K562 (cell line): ENCODE measurements around the gene ANKS1B. TPM values are rescaled to one million over a fixed set of nuclear protein-coding genes. Genes with fewer than 3 reads are reported as not detected.

Experiments used
- ATAC-seq: fragments of 200-7000 bp; cut with Tn5 transposase; 3 replicates; pipeline ENCODE4 v1.9.1; 2020; ENCODE audit warnings: moderate library complexity
- BruUV-seq: library from RNA; stranded (reverse); fragments of 400-500 nt; replicated peaks from 2 replicates; lab custom pipeline; 2021; lab: Mats Ljungman, UMichigan
- CTCF ChIA-PET: fragments of 300-600 bp; formaldehyde crosslinking; extraction: SDS; loops from one replicate; lab custom pipeline; 2021; ENCODE audit warnings: low intra/inter-chr PET ratio; lab: Yijun Ruan, JAX
- POLR2A ChIA-PET: fragments of 300-600, 350-650 bp; sonication (Branson Sonifier 250); formaldehyde crosslinking; extraction: SDS; loops from one replicate; lab custom pipeline; 2021; ENCODE audit warnings: antibody characterized with exemption, inconsistent platforms; lab: Yijun Ruan, JAX
- DNase-seq, 4 experiments: peaks; one replicate each; pipeline versions ENCODE4 v3.0.0 to v3.0.0-alpha.2; 2011 to 2018; ENCODE audit warnings: low spot score in 3 of 4, mixed read lengths in 3 of 4; ENCODE audit errors: extremely low read depth in 1 of 4
- FAIRE-seq: peaks from 2 replicates; lab custom pipeline; 2011; peaks lifted over from hg19 to GRCh38; lab: Jason Lieb, UNC
- H2AFZ ChIP-seq: 2 replicates; pipeline ENCODE4 v1.6.0; 2011; ENCODE audit warnings: low read depth, low read length, control low read depth, inconsistent platforms
- H3K27ac ChIP-seq: fragments of 200-600 bp; 3 replicates; pipeline ENCODE4 v1.8.0; 2011; ENCODE audit warnings: low read depth, mild to moderate bottlenecking, control low read depth, inconsistent platforms, low read length, moderate library complexity, mixed read lengths; ENCODE audit errors: extremely low read depth
- H3K27me3 ChIP-seq, 2 experiments: fragments of 300-600 bp in 1 of 2; 2 replicates in 1 of 2; 3 replicates in 1 of 2; pipeline versions ENCODE4 v1.6.0 to v1.8.0; 2011; ENCODE audit warnings: inconsistent platforms in 2 of 2, low read length in 2 of 2, mild to moderate bottlenecking in 1 of 2, mixed read lengths in 1 of 2, moderate library complexity in 1 of 2; ENCODE audit not compliant: control insufficient read depth in 2 of 2, insufficient read depth in 2 of 2
- H3K36me3 ChIP-seq: fragments of 300-600 bp; 3 replicates; pipeline ENCODE4 v1.8.0; 2011; ENCODE audit warnings: mild to moderate bottlenecking, low read length, inconsistent platforms; ENCODE audit not compliant: control insufficient read depth, insufficient read depth
- H3K4me1 ChIP-seq, 2 experiments: fragments of 200-600 bp in 1 of 2; replicated peaks in 1 of 2; 2 replicates in 1 of 2; 3 replicates in 1 of 2; pipeline versions ENCODE4 v1.5.1 to v1.8.0; 2011; ENCODE audit warnings: inconsistent platforms in 2 of 2, low read length in 2 of 2, mild to moderate bottlenecking in 1 of 2, mixed read lengths in 1 of 2, moderate library complexity in 1 of 2; ENCODE audit not compliant: control insufficient read depth in 2 of 2, insufficient read depth in 2 of 2
- H3K4me2 ChIP-seq: 2 replicates; pipeline ENCODE4 v1.6.1; 2011; ENCODE audit warnings: low read length, control low read depth, inconsistent platforms, mixed read lengths; ENCODE audit not compliant: insufficient read depth
- H3K4me3 ChIP-seq: fragments of 200-600 bp; sonication (generic), shearing (Covaris generic); 2 replicates; pipeline ENCODE4 v1.5.1; 2016; ENCODE audit warnings: control low read depth, inconsistent platforms
- H3K79me2 ChIP-seq: fragments of 200-600 bp; 3 replicates; pipeline ENCODE4 v1.8.0; 2011; ENCODE audit warnings: low read length, inconsistent platforms; ENCODE audit not compliant: control insufficient read depth, insufficient read depth
- H3K9ac ChIP-seq, 2 experiments: 2 replicates each; pipeline versions ENCODE4 v1.6.0 to v1.6.1; 2011; ENCODE audit warnings: low read depth in 2 of 2, low read length in 2 of 2, control low read depth in 1 of 2, inconsistent platforms in 1 of 2, mild to moderate bottlenecking in 1 of 2, mixed read lengths in 1 of 2; ENCODE audit not compliant: insufficient read depth in 1 of 2
- H3K9me1 ChIP-seq: one replicate; pipeline ENCODE4 v1.6.0; 2011; ENCODE audit warnings: inconsistent platforms, mild to moderate bottlenecking, low read length, moderate library complexity; ENCODE audit not compliant: control insufficient read depth, insufficient read depth
- H3K9me3 ChIP-seq: replicated peaks from 2 replicates; pipeline ENCODE4 v1.5.1; 2011; ENCODE audit warnings: low read depth, low read length, inconsistent platforms; ENCODE audit not compliant: control insufficient read depth, insufficient read depth
- H4K20me1 ChIP-seq: replicated peaks from 2 replicates; pipeline ENCODE4 v1.6.1; 2011; ENCODE audit warnings: low read length, inconsistent platforms, mixed read lengths; ENCODE audit not compliant: control insufficient read depth, insufficient read depth
- CEBPG ChIP-seq, 3 experiments: fragments of 200-800 bp in 1 of 3; sonication (Bioruptor generic) in 1 of 3; sonication (generic) in 1 of 3; formaldehyde crosslinking in 1 of 3; IDR thresholded peaks in 2 of 3; conservative IDR thresholded peaks in 1 of 3; 2 replicates each; pipeline versions ENCODE4 v1.6.1 to v1.8.0; 2016 to 2022; ENCODE audit warnings: missing compliant biosample characterization in 2 of 3, missing genetic modification characterization in 2 of 3, mild to moderate bottlenecking in 1 of 3, missing genetic modification reagents in 1 of 3
- GATA2 ChIP-seq: sonication (generic); formaldehyde crosslinking; IDR thresholded peaks from 2 replicates; pipeline ENCODE4 v1.4.0; 2020; ENCODE audit warnings: mild to moderate bottlenecking, missing genetic modification reagents
- LEF1 ChIP-seq: fragments of 450-650 bp; IDR thresholded peaks from 2 replicates; pipeline ENCODE4 v1.6.1; 2016; ENCODE audit warnings: mild to moderate bottlenecking
- NCOR1 ChIP-seq: fragments of 450-650 bp; IDR thresholded peaks from 2 replicates; pipeline ENCODE4 v1.6.1; 2016; ENCODE audit warnings: mild to moderate bottlenecking, moderate library complexity
- NFRKB ChIP-seq: fragments of 450-650 bp; IDR thresholded peaks from 2 replicates; pipeline ENCODE4 v1.6.1; 2016; ENCODE audit warnings: low read depth
- PTTG1 ChIP-seq: fragments of 450-650 bp; IDR thresholded peaks from 2 replicates; pipeline ENCODE4 v1.6.1; 2016; ENCODE audit warnings: low read depth, mild to moderate bottlenecking, missing genetic modification characterization, missing compliant biosample characterization
- SMC3 ChIP-seq: conservative IDR thresholded peaks from 2 replicates; pipeline ENCODE4 v1.6.1; 2011; ENCODE audit warnings: low read depth, low read length, improper control_type of control experiment; ENCODE audit not compliant: insufficient read depth
- SP1 ChIP-seq: sonication (generic); formaldehyde crosslinking; IDR thresholded peaks from 2 replicates; pipeline ENCODE4 v1.8.1; 2022; ENCODE audit warnings: mild to moderate bottlenecking, missing genetic modification reagents
- STAT5A ChIP-seq: IDR thresholded peaks from 2 replicates; pipeline ENCODE4 v1.6.1; 2012; ENCODE audit warnings: low read length, inconsistent platforms, borderline replicate concordance
- TBL1XR1 ChIP-seq, 2 experiments: IDR thresholded peaks; 2 replicates each; pipeline ENCODE4 v1.6.1; 2012; ENCODE audit warnings: improper control_type of control experiment in 2 of 2, low read length in 2 of 2, mild to moderate bottlenecking in 1 of 2
- TGIF2 ChIP-seq: sonication (generic); formaldehyde crosslinking; IDR thresholded peaks from 2 replicates; pipeline ENCODE4 v1.8.1; 2022; ENCODE audit warnings: mild to moderate bottlenecking, missing genetic modification reagents, moderate library complexity
- ZNF124 ChIP-seq: sonication (generic); formaldehyde crosslinking; IDR thresholded peaks from 2 replicates; pipeline ENCODE4 v1.8.1; 2022; ENCODE audit warnings: missing genetic modification reagents
- ZNF232 ChIP-seq: sonication (generic); formaldehyde crosslinking; IDR thresholded peaks from 2 replicates; pipeline ENCODE4 v1.8.0; 2022; ENCODE audit warnings: mild to moderate bottlenecking, missing genetic modification reagents
- ZNF282 ChIP-seq: sonication (generic); formaldehyde crosslinking; IDR thresholded peaks from 2 replicates; pipeline ENCODE4 v1.8.1; 2023; ENCODE audit warnings: missing genetic modification reagents
- WGBS: fragments of 100-300 bp; shearing (Covaris generic); methylation state at CpG from one replicate; pipeline ENCODE4 v1.1.6; 2016; ENCODE audit warnings: low coverage, mixed read lengths; ENCODE audit not compliant: insufficient coverage; ENCODE audit errors: missing lambda C conversion rate; 5-methylcytosine and 5-hydroxymethylcytosine counted together
- in situ Hi-C: fragments of 300-500 bp; cut with MboI; formaldehyde crosslinking; loops from 4 replicates; pipeline ENCODE4 v1.15.0; 2018; ENCODE audit warnings: inconsistent platforms, mixed read lengths
- intact Hi-C: fragments of 100-400 bp; cut with micrococcal nuclease; formaldehyde crosslinking; loops from 2 replicates; pipeline ENCODE4 v1.14.2; 2022
- polyA plus RNA-seq, 8 experiments: library from polyadenylated mRNA; depleted of rRNA in 4 of 8; stranded (reverse) in 5 of 8; unstranded in 3 of 8; fragments of >200 nt; fragmentation: Nextera tagmentation in 2 of 8; fragmentation: Illumina TruSeq in 1 of 8; extraction: Ambion mirVana in 2 of 8; extraction: Trizol in 1 of 8; gene quantifications; 2 replicates each; pipeline versions ENCODE4 v1.2.1 to v1.2.3, GENCODE V29; 2011 to 2014; ENCODE audit warnings: inconsistent platforms in 1 of 8, missing spikeins in 1 of 8
- total RNA-seq, 7 experiments: library from RNA; depleted of rRNA in 6 of 7; stranded (reverse); fragments of >200 nt in 6 of 7; fragmentation: Illumina TruSeq in 2 of 7; extraction: Trizol in 2 of 7; gene quantifications; 2 replicates each; pipeline versions ENCODE4 v1.2.1 to v1.2.3, GENCODE V29; 2011 to 2021; ENCODE audit warnings: low replicate concordance in 1 of 7
- TF ChIP-seq, protein P1 (sequence below): fragments of 450-650 bp; formaldehyde crosslinking; IDR thresholded peaks from 2 replicates; pipeline ENCODE4 v1.4.0; 2020; ENCODE audit warnings: mild to moderate bottlenecking, moderate library complexity
- TF ChIP-seq, protein P2 (sequence below): sonication (generic); formaldehyde crosslinking; IDR thresholded peaks from 2 replicates; pipeline ENCODE4 v1.8.0; 2023; ENCODE audit warnings: missing genetic modification reagents, mild to moderate bottlenecking, borderline replicate concordance

ANKS1B gene
- total and polyA plus RNA-seq, 9 of the 15 experiments (the other 6 are each of a cell fraction or from before 2014, with no cell fraction given), result 0.04 to 0.47 (median 0.28) TPM; not detected in 4

DNA sequence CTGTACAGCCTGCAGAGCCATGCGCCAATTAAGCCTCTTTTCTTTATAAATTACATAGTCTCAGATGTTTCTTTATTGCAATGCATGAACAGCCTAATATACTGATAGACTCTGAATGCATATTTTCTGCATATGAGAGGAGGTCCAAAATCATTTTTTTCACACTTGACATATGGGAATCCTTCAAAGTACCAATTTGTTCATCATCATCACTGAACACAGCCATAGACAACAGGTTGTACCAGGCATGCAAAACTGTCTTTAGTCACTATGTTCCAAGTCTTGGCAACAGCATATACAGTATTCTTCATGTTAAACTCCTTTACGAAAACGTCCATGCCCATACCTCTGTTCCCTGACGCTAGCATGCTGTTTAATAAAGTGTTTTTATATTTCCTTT is 807.9 kb downstream of the ANKS1B start:
- intact Hi-C loops, result no loop called here
- FAIRE-seq (no peak), ATAC-seq (no peak), DNase-seq (no peak)
- ChIA-PET POLR2A (no interaction called here), CTCF (no interaction called here)
- 0% methylated on average over 4 of the region's 4 CpGs for WGBS
- H3K36me3 ChIP-seq, result no peaks in the 10 kb centered on the region
- H3K27me3 ChIP-seq, result no peaks in the 10 kb centered on the region
- H3K9me3 ChIP-seq, result no peaks in the 10 kb centered on the region
- no peak overlapping the region for H3K4me2 ChIP-seq
- H3K9me1 ChIP-seq, result no peaks in the 10 kb centered on the region
- no peaks in the 10 kb centered on the region for H3K79me2 ChIP-seq
- no peak overlapping the region for H2AFZ ChIP-seq
- no peak overlapping the region for H3K4me3 ChIP-seq
- in situ Hi-C loops, result no loop called here
- no peaks in the 10 kb centered on the region for H3K4me1 ChIP-seq
- H3K9ac ChIP-seq, result no peak overlapping the region
- H4K20me1 ChIP-seq, result no peaks in the 10 kb centered on the region
- no peak overlapping the region for H3K27ac ChIP-seq
- no TSS peak for BruUV-seq
- TF ChIP-seq, protein P1, sequence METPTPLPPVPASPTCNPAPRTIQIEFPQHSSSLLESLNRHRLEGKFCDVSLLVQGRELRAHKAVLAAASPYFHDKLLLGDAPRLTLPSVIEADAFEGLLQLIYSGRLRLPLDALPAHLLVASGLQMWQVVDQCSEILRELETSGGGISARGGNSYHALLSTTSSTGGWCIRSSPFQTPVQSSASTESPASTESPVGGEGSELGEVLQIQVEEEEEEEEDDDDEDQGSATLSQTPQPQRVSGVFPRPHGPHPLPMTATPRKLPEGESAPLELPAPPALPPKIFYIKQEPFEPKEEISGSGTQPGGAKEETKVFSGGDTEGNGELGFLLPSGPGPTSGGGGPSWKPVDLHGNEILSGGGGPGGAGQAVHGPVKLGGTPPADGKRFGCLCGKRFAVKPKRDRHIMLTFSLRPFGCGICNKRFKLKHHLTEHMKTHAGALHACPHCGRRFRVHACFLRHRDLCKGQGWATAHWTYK, result no peak
- TF ChIP-seq SP1 (CRISPR knock-in tag) (no peak), LEF1 (no peak), NFRKB (no peak), ZNF232 (CRISPR knock-in tag) (no peak), STAT5A (no peak), NCOR1 (no peak), PTTG1 (no peak), ZNF124 (CRISPR knock-in tag) (no peak), SMC3 (no peak), TGIF2 (CRISPR knock-in tag) (no peak), ZNF282 (CRISPR knock-in tag) (no peak), GATA2 (CRISPR knock-in tag) (no peak), TBL1XR1 (IDR thresholded peaks at IDR 0.05; ENCODE audit: low read length in 2 of 2) (no peak), CEBPG (CRISPR knock-in tag; IDR thresholded peaks at IDR 0.05) (no peak), CEBPG (tag; conservative IDR thresholded peaks at IDR 0.05 in 1 of 2, IDR thresholded peaks at IDR 0.05 in 1 of 2) (no peak)
- TF ChIP-seq, protein P2, sequence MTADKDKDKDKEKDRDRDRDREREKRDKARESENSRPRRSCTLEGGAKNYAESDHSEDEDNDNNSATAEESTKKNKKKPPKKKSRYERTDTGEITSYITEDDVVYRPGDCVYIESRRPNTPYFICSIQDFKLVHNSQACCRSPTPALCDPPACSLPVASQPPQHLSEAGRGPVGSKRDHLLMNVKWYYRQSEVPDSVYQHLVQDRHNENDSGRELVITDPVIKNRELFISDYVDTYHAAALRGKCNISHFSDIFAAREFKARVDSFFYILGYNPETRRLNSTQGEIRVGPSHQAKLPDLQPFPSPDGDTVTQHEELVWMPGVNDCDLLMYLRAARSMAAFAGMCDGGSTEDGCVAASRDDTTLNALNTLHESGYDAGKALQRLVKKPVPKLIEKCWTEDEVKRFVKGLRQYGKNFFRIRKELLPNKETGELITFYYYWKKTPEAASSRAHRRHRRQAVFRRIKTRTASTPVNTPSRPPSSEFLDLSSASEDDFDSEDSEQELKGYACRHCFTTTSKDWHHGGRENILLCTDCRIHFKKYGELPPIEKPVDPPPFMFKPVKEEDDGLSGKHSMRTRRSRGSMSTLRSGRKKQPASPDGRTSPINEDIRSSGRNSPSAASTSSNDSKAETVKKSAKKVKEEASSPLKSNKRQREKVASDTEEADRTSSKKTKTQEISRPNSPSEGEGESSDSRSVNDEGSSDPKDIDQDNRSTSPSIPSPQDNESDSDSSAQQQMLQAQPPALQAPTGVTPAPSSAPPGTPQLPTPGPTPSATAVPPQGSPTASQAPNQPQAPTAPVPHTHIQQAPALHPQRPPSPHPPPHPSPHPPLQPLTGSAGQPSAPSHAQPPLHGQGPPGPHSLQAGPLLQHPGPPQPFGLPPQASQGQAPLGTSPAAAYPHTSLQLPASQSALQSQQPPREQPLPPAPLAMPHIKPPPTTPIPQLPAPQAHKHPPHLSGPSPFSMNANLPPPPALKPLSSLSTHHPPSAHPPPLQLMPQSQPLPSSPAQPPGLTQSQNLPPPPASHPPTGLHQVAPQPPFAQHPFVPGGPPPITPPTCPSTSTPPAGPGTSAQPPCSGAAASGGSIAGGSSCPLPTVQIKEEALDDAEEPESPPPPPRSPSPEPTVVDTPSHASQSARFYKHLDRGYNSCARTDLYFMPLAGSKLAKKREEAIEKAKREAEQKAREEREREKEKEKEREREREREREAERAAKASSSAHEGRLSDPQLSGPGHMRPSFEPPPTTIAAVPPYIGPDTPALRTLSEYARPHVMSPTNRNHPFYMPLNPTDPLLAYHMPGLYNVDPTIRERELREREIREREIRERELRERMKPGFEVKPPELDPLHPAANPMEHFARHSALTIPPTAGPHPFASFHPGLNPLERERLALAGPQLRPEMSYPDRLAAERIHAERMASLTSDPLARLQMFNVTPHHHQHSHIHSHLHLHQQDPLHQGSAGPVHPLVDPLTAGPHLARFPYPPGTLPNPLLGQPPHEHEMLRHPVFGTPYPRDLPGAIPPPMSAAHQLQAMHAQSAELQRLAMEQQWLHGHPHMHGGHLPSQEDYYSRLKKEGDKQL (CRISPR knock-in tag), result no peak
